Mesenchymal stem cell (in vitro differentiated cells and primary cell): ENCODE results near the gene PANK4.
"Not testable (repeated sequence)": the region's sequence is repeated elsewhere in the genome, so short reads cannot be mapped to it uniquely, and the experiment has no call there.

ENCODE experiments used
- DNase-seq: peaks from one replicate; pipeline ENCODE4 v3.0.0-alpha.2; 2013
- H2AFZ ChIP-seq: one replicate; pipeline ENCODE4 v1.6.1; 2013; ENCODE audit warnings: low read depth, mild to moderate bottlenecking, control low read depth, inconsistent platforms, low read length, moderate library complexity
- H2AK5ac ChIP-seq: 2 replicates; pipeline ENCODE4 v1.6.1; 2013; ENCODE audit warnings: low read length, moderate library complexity, mild to moderate bottlenecking, inconsistent platforms; ENCODE audit not compliant: severe bottlenecking
- H2BK120ac ChIP-seq: one replicate; pipeline ENCODE4 v1.6.1; 2013; ENCODE audit warnings: low read depth, mild to moderate bottlenecking, inconsistent platforms, low read length, moderate library complexity
- H2BK12ac ChIP-seq, 2 experiments: one replicate each; pipeline ENCODE4 v1.6.1; 2013; ENCODE audit warnings: inconsistent platforms in 2 of 2, low read length in 2 of 2, mild to moderate bottlenecking in 2 of 2, moderate library complexity in 2 of 2, control low read depth in 1 of 2
- H2BK15ac ChIP-seq: one replicate; pipeline ENCODE4 v1.6.1; 2013; ENCODE audit warnings: mild to moderate bottlenecking, low read depth, inconsistent platforms; ENCODE audit not compliant: poor library complexity, severe bottlenecking
- H2BK5ac ChIP-seq: 2 replicates; pipeline ENCODE4 v1.6.1; 2013; ENCODE audit warnings: low read depth, mild to moderate bottlenecking, low read length, control low read depth, inconsistent platforms; ENCODE audit not compliant: poor library complexity, severe bottlenecking
- H3K14ac ChIP-seq, 2 experiments: one replicate each; pipeline ENCODE4 v1.6.1; 2013; ENCODE audit warnings: inconsistent platforms in 2 of 2, low read length in 2 of 2, control low read depth in 1 of 2, mild to moderate bottlenecking in 1 of 2, moderate library complexity in 1 of 2
- H3K18ac ChIP-seq, 2 experiments: one replicate each; pipeline ENCODE4 v1.6.1; 2013; ENCODE audit warnings: inconsistent platforms in 2 of 2, low read length in 2 of 2, control low read depth in 1 of 2, low read depth in 1 of 2, mild to moderate bottlenecking in 1 of 2
- H3K23ac ChIP-seq, 2 experiments: one replicate each; pipeline ENCODE4 v1.6.1; 2013; ENCODE audit warnings: inconsistent platforms in 2 of 2, low read length in 2 of 2, mild to moderate bottlenecking in 2 of 2, moderate library complexity in 2 of 2, control low read depth in 1 of 2
- H3K27ac ChIP-seq: 2 replicates; pipeline ENCODE4 v1.5.1; 2013; ENCODE audit warnings: mild to moderate bottlenecking, moderate library complexity, low read length, control low read depth, inconsistent platforms; ENCODE audit not compliant: poor library complexity, severe bottlenecking
- H3K27me3 ChIP-seq, 2 experiments: 2 replicates each; pipeline versions ENCODE4 v1.6.1 to v1.7.0; 2013; ENCODE audit warnings: low read length in 2 of 2, mild to moderate bottlenecking in 2 of 2, moderate library complexity in 2 of 2, control low read depth in 1 of 2, inconsistent platforms in 1 of 2; ENCODE audit not compliant: control insufficient read depth in 1 of 2, insufficient read depth in 1 of 2
- H3K36me3 ChIP-seq, 2 experiments: 2 replicates each; pipeline versions ENCODE4 v1.6.1 to v1.7.0; 2013; ENCODE audit warnings: low read length in 2 of 2, control low read depth in 1 of 2, inconsistent platforms in 1 of 2, low read depth in 1 of 2, mild to moderate bottlenecking in 1 of 2; ENCODE audit not compliant: insufficient read depth in 2 of 2, control insufficient read depth in 1 of 2
- H3K4ac ChIP-seq, 2 experiments: one replicate each; pipeline ENCODE4 v1.6.1; 2013; ENCODE audit warnings: inconsistent platforms in 2 of 2, low read length in 2 of 2, mild to moderate bottlenecking in 2 of 2, moderate library complexity in 2 of 2, control low read depth in 1 of 2, low read depth in 1 of 2
- H3K4me1 ChIP-seq: 2 replicates; pipeline ENCODE4 v1.6.1; 2013; ENCODE audit warnings: low read depth, low read length, control low read depth; ENCODE audit not compliant: control insufficient read depth, insufficient read depth
- H3K4me2 ChIP-seq: 2 replicates; pipeline ENCODE4 v1.6.1; 2013; ENCODE audit warnings: low read length, mild to moderate bottlenecking, inconsistent platforms; ENCODE audit not compliant: poor library complexity, severe bottlenecking
- H3K4me3 ChIP-seq, 2 experiments: 2 replicates each; pipeline versions ENCODE4 v1.5.1 to v1.7.0; 2013; ENCODE audit warnings: low read length in 2 of 2, mild to moderate bottlenecking in 2 of 2, control low read depth in 1 of 2, low read depth in 1 of 2; ENCODE audit not compliant: insufficient read depth in 1 of 2
- H3K79me1 ChIP-seq: replicated peaks from 2 replicates; pipeline ENCODE4 v1.6.1; 2013; ENCODE audit warnings: mild to moderate bottlenecking, control low read depth, low read length, inconsistent platforms; ENCODE audit not compliant: poor library complexity, severe bottlenecking
- H3K9ac ChIP-seq: 2 replicates; pipeline ENCODE4 v1.7.0; 2013; ENCODE audit warnings: mild to moderate bottlenecking, low read length, moderate library complexity
- H3K9me3 ChIP-seq: 2 replicates; pipeline ENCODE4 v1.7.0; 2013; ENCODE audit warnings: mild to moderate bottlenecking, low read length; ENCODE audit not compliant: control insufficient read depth
- H4K8ac ChIP-seq: one replicate; pipeline ENCODE4 v1.6.1; 2013; ENCODE audit warnings: inconsistent platforms, mild to moderate bottlenecking, low read length, moderate library complexity
- H4K91ac ChIP-seq: one replicate; pipeline ENCODE4 v1.6.1; 2013; ENCODE audit warnings: mild to moderate bottlenecking, low read length, inconsistent platforms
- WGBS: methylation state at CpG from one replicate; pipeline ENCODE4 v1.1.7; 2013; ENCODE audit warnings: mixed read lengths; 5-methylcytosine and 5-hydroxymethylcytosine counted together

The PANK4 gene

DNA sequence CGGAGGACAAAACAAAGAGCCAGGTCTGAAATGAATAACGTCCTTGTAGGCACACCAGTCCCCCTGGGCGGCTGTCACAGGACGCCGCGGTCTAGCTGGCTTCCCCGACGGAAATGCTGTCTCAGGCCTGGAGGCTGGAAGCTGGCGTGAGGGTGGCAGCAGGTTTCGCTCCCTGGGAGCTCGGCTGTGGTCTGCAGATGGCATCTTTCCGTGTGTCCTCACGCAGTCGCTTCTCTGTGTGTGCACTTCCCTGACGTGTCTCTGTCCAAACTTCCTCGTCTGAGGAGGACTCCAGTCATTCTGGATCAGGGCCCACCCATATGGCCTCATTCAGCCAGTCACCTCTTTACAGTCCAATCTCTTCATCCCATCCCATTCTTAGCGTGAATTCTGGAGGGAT, 43.9 kb upstream of the PANK4 start:
- no peaks in the 10 kb centered on the region for H3K79me1 ChIP-seq
- no peak overlapping the region for H2AK5ac ChIP-seq
- no peak overlapping the region for H3K4ac ChIP-seq
- H3K4me1 ChIP-seq: peaks cover 9% of the 10 kb centered on the region
- H3K4me2 ChIP-seq: no peak overlapping the region
- H4K91ac ChIP-seq: no peak overlapping the region
- 91% methylated on average over 17 of the region's 17 CpGs for WGBS
- H3K14ac ChIP-seq: no peak overlapping the region
- no peak overlapping the region for H2BK5ac ChIP-seq
- no peak overlapping the region for H3K4me3 ChIP-seq
- no peak overlapping the region for H3K9ac ChIP-seq
- peaks cover 5 to 39% of the 10 kb centered on the region in 2 experiments for H3K27me3 ChIP-seq
- DNase-seq: no peak
- H2AFZ ChIP-seq: no peak overlapping the region
- H2BK12ac ChIP-seq: no peak overlapping the region
- H3K18ac ChIP-seq: no peak overlapping the region
- H3K36me3 ChIP-seq: no peaks in the 10 kb centered on the region
- H2BK15ac ChIP-seq: no peak overlapping the region
- peaks cover 6% of the 10 kb centered on the region for H3K9me3 ChIP-seq
- no peak overlapping the region for H4K8ac ChIP-seq
- H3K23ac ChIP-seq: no peak overlapping the region
- no peak overlapping the region for H3K27ac ChIP-seq
- no peak overlapping the region for H2BK120ac ChIP-seq

GRCh38 chr1:2569703-2570102, 43.3 kb upstream of the PANK4 start:
- H3K27ac ChIP-seq, H2BK5ac ChIP-seq, H3K4me1 ChIP-seq, H3K9ac ChIP-seq, H3K36me3 ChIP-seq, H3K4me3 ChIP-seq, H4K91ac ChIP-seq, H2AFZ ChIP-seq, H2BK15ac ChIP-seq, H2AK5ac ChIP-seq, H2BK12ac ChIP-seq, H3K14ac ChIP-seq, H3K79me1 ChIP-seq, DNase-seq, H3K23ac ChIP-seq, H2BK120ac ChIP-seq, H4K8ac ChIP-seq, H3K4ac ChIP-seq, H3K9me3 ChIP-seq, H3K18ac ChIP-seq, H3K4me2 ChIP-seq: not testable (repeated sequence)
- peaks cover 5 to 41% of the 10 kb centered on the region in 2 experiments for H3K27me3 ChIP-seq
- 86% methylated on average over 13 of the region's 13 CpGs for WGBS

DNA sequence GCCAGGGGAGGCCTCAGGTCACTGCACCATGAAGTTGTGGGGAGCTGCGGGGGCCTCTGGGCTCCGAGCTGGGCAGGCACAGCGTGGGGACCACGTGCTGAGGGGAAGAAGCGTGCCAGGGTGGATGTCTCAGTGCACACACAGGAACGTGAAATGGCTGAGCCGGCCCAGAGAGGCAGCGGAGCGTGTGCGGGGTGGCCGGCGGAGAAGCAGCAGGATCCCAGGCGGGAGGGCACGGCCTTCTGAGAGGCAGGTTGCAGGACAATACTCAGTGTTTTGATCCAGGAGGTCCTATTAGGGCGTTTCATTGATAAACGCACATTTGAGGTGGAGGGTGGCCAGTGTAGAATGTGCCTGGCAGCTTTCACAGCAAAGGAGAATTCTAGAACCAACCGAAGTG, 42.7 kb upstream of the PANK4 start:
- H4K91ac ChIP-seq: no peak overlapping the region
- no peak overlapping the region for H3K4ac ChIP-seq
- no peaks in the 10 kb centered on the region for H3K36me3 ChIP-seq
- no peak overlapping the region for H3K4me3 ChIP-seq
- peaks cover 6% of the 10 kb centered on the region for H3K9me3 ChIP-seq
- no peak overlapping the region for H2BK12ac ChIP-seq
- H3K79me1 ChIP-seq: no peaks in the 10 kb centered on the region
- no peak overlapping the region for H3K14ac ChIP-seq
- H3K27me3 ChIP-seq: peaks cover 5 to 41% of the 10 kb centered on the region in 2 experiments
- no peak overlapping the region for H2AFZ ChIP-seq
- no peak overlapping the region for H3K27ac ChIP-seq
- peaks cover 9% of the 10 kb centered on the region for H3K4me1 ChIP-seq
- H3K4me2 ChIP-seq: no peak overlapping the region
- H2BK5ac ChIP-seq: no peak overlapping the region
- H3K9ac ChIP-seq: no peak overlapping the region
- no peak overlapping the region for H2BK15ac ChIP-seq
- H3K18ac ChIP-seq: no peak overlapping the region
- H3K23ac ChIP-seq: no peak overlapping the region
- no peak overlapping the region for H4K8ac ChIP-seq
- no peak for DNase-seq
- H2AK5ac ChIP-seq: no peak overlapping the region
- WGBS: 83% methylated on average over 12 of the region's 17 CpGs
- no peak overlapping the region for H2BK120ac ChIP-seq

GRCh38 chr1:2568187-2568816, 41.9 kb upstream of the PANK4 start:
- not testable (repeated sequence) for H4K91ac ChIP-seq, H3K79me1 ChIP-seq, H2BK120ac ChIP-seq, H4K8ac ChIP-seq, H3K4me3 ChIP-seq, H3K4me2 ChIP-seq, H2BK15ac ChIP-seq, DNase-seq, H3K27ac ChIP-seq, H2BK12ac ChIP-seq, H2AK5ac ChIP-seq, H3K4ac ChIP-seq, H2BK5ac ChIP-seq, H3K9me3 ChIP-seq, H3K23ac ChIP-seq, H3K14ac ChIP-seq, H3K36me3 ChIP-seq, H3K9ac ChIP-seq, H2AFZ ChIP-seq, H3K18ac ChIP-seq, H3K4me1 ChIP-seq
- 67% methylated on average over 2 of the region's 17 CpGs for WGBS
- H3K27me3 ChIP-seq: peaks cover 5 to 41% of the 10 kb centered on the region in 2 experiments
